ENCODE measurements around the gene VIPR1. TPM values are rescaled to one million over a fixed set of nuclear protein-coding genes. Genes with fewer than 3 reads are reported as not detected.

Gene VIPR1
- total RNA-seq, 4 donors from 2014 or later, result 6.3 to 117 (median 26.0) TPM

GRCh38 chr3:42581400-42581708 is 78.9 kb downstream of the VIPR1 start:
- H3K27ac ChIP-seq, result peak overlapping the region; percentile 75 to 84 (median 82)
- intact Hi-C loops (cut with DNase I), result loop anchor here (10.0 kb wide), 1 partner anchor 617 kb away; the partner anchor contains the start of gene ULK4
- 0 to 1% methylated on average over 6 to 11 of the region's 11 CpGs for WGBS, 2 donors
- no peaks in the 10 kb centered on the region for H3K9me3 ChIP-seq
- no peaks in the 10 kb centered on the region for H3K36me3 ChIP-seq
- DNase-seq, result no peak
- peak overlapping the region; percentile 63 to 73 (median 67) for H3K4me3 ChIP-seq (replicated peaks in 1 of 3)
- TF ChIP-seq, protein P1, sequence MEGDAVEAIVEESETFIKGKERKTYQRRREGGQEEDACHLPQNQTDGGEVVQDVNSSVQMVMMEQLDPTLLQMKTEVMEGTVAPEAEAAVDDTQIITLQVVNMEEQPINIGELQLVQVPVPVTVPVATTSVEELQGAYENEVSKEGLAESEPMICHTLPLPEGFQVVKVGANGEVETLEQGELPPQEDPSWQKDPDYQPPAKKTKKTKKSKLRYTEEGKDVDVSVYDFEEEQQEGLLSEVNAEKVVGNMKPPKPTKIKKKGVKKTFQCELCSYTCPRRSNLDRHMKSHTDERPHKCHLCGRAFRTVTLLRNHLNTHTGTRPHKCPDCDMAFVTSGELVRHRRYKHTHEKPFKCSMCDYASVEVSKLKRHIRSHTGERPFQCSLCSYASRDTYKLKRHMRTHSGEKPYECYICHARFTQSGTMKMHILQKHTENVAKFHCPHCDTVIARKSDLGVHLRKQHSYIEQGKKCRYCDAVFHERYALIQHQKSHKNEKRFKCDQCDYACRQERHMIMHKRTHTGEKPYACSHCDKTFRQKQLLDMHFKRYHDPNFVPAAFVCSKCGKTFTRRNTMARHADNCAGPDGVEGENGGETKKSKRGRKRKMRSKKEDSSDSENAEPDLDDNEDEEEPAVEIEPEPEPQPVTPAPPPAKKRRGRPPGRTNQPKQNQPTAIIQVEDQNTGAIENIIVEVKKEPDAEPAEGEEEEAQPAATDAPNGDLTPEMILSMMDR (IDR thresholded peaks at IDR 0.05), result no peak
- no peak for TF ChIP-seq POLR2A (IDR thresholded peaks at IDR 0.05)
- peaks cover 8 to 11% of the 10 kb centered on the region in 2 donors for H3K4me1 ChIP-seq
- no peaks in the 10 kb centered on the region for H3K27me3 ChIP-seq

DNA sequence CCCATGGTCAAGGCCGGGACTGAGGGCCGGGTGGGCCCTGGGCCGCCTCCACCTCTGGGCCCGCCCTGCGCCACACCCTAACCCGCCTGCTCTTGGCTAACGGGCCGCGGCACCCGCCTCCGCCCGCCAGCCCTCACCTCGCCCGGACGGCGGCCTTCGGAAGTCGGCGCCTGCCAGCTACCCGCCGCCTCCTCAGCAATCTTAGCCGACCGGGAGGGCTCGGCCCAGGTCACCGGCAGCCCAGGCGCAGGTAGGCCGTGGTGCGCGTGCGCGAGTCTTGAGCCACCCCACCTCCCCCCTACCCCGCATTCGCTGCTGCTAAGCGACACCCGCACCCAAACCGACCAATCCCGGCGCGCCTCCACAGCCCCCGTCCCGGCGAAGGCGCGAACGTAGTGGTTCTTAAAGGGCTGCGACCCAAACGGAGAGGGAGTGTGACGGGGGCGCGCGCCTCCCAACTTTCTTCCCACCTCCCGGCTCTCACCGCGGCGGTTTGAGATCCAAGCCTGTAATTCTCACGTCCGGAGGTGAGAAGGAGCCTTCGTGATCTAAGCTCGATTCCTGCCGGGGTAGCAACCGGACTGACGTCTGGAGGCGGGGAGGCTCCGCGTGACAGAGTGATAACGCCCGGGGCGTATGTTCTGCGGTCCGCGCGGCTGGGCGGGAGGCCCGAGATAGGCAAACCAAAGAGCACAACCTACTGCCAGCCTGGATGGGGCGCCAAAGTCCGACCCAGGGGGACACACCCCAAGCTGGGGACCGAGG is 79.4 kb downstream of the VIPR1 start, which contains the start of gene SEC22C:
TSS of gene SEC22C (minus strand) at position 259 of the 765 bp plus-strand sequence. CDS start 12,921 bp downstream, outside the sequence.
- TF ChIP-seq, protein P1 (IDR thresholded peaks at IDR 0.05), result peak in 2 of 6 experiments; percentile 13 to 19
- TF ChIP-seq POLR2A (IDR thresholded peaks at IDR 0.05), result peak; percentile 5 to 92
- WGBS, 2 donors, result 0 to 1% methylated on average over 21 to 26 of the region's 77 CpGs

DNA sequence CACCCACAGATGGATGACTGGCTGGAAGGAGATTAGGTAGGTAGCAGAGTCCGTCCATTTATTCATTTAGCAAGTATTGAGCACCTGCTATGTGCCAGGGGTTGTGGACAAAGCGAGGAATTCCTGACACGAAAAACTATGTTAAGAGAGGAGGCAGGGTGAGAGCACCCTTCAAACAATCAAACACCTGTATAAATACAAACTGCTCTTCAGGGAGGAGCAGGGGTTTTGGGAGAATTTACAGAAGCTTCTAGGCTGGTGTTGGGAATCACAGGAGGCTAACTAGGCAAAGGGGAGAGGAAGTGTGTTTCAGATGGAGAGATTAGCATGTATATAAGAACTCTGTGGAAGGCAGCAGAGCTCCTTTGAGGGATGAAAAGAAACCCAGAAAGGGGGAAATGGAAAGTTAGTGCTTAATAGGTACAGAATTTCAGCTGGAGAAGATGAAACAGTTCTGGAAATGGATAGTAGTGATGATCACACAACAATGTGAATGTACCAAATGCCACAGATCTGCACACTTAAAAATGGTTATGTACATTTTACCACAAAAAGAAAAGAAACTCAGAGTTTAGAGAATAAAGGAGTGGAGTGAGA is 80.1 kb downstream of the VIPR1 start:
- no peaks in the 10 kb centered on the region for H3K9me3 ChIP-seq
- no peak for DNase-seq
- TF ChIP-seq, protein P1 (IDR thresholded peaks at IDR 0.05), result no peak
- no peak for TF ChIP-seq POLR2A (IDR thresholded peaks at IDR 0.05)
- intact Hi-C loops (cut with DNase I), result loop anchor here (10.0 kb wide), 1 partner anchor 618 kb away; the partner anchor contains the start of gene ULK4
- peak overlapping the region; percentile 40 to 73 (median 63) for H3K4me3 ChIP-seq (replicated peaks in 1 of 3)
- H3K27ac ChIP-seq, result peak overlapping the region; percentile 75 to 84 (median 82)
- no peaks in the 10 kb centered on the region for H3K36me3 ChIP-seq
- H3K27me3 ChIP-seq, result no peaks in the 10 kb centered on the region
- 3% methylated on average over 3 of the region's 3 CpGs for WGBS, 2 donors
- peaks cover 8 to 11% of the 10 kb centered on the region in 2 donors for H3K4me1 ChIP-seq

More for the DNA sequence above, 79.4 kb downstream of the VIPR1 start, which contains the start of gene SEC22C:
- Histone ChIP-seq H3K27ac (peak within 1 kb of the TSS; percentile 75 to 84 (median 82)), H3K27me3 (no peaks in the 10 kb centered on the region), H3K9me3 (no peaks in the 10 kb centered on the region), H3K36me3 (no peaks in the 10 kb centered on the region), H3K4me1 (peaks cover 8 to 11% of the 10 kb centered on the region in 2 donors), H3K4me3 (replicated peaks in 1 of 3) (peak within 1 kb of the TSS; percentile 63 to 73 (median 67))
- DNase-seq, result peak; percentile 97
- intact Hi-C loops (cut with DNase I), result loop anchor here (10.0 kb wide), 1 partner anchor 617 kb away; the partner anchor contains the start of gene ULK4

Small RNA genes lying within 50 kb of the gene (small RNA-seq; reads per million reads assigned to genes)
- gene AC092047.1, result not detected

Other genes with a start within 250 kb of the VIPR1 start
- under 1 TPM in 1 of 4 donors, not detected in 3; 0.89 TPM for gene CCK, start 236.5 kb upstream of the VIPR1 start, total RNA-seq
- gene LYZL4, start 92.0 kb upstream of the VIPR1 start, total RNA-seq, result not detected
- 10 to 100 TPM; 59.9 to 66.4 (median 62.7) TPM for gene SEC22C, start 79.3 kb downstream of the VIPR1 start, total RNA-seq
- 10 to 100 TPM; 16.0 to 54.0 (median 27.9) TPM for gene SS18L2, start 88.2 kb downstream of the VIPR1 start, total RNA-seq
- gene NKTR, start 98.0 kb downstream of the VIPR1 start, total RNA-seq, result 100 to 1,000 TPM; 157 to 383 (median 197) TPM
- gene ZBTB47, start 151.1 kb downstream of the VIPR1 start, total RNA-seq, result 10 to 100 TPM; 33.3 to 44.4 (median 42.0) TPM
- not detected for gene KLHL40, start 182.9 kb downstream of the VIPR1 start, total RNA-seq
- gene HHATL, start 200.2 kb downstream of the VIPR1 start, total RNA-seq, result 10 to 100 TPM; 15.7 to 64.1 (median 32.4) TPM

Data from thyroid gland (tissue), 4 donors.